Left lung (tissue), 10 donors: ENCODE data around the gene ZNF366. TPM values are rescaled to one million over a fixed set of nuclear protein-coding genes. Genes with fewer than 3 reads are reported as not detected.
A peak's percentile ranks its signal among the peaks of the same experiment; 100 is the strongest.

ENCODE experiments used
- ATAC-seq: fragments of 200-7000 bp; cut with Tn5 transposase; one replicate; pipeline ENCODE4 v1.9.1; 2020; ENCODE audit warnings: moderate library complexity
- DNase-seq, 4 donors: peaks; one replicate each; pipeline ENCODE4 v3.0.0-alpha.2; 2013 to 2020
- H3K27ac ChIP-seq, 2 donors: fragments of 200-600 bp; sonication (generic) in 1 of 2; one replicate each; pipeline versions ENCODE4 v1.5.0 to v1.8.0; 2020 to 2021
- H3K27me3 ChIP-seq, 2 donors: fragments of 200-600 bp; sonication (generic) in 1 of 2; one replicate each; pipeline versions ENCODE4 v1.5.0 to v1.8.0; 2020 to 2021
- H3K36me3 ChIP-seq, 2 donors: fragments of 200-600 bp; sonication (generic) in 1 of 2; one replicate each; pipeline versions ENCODE4 v1.5.0 to v1.8.0; 2020 to 2021
- H3K4me1 ChIP-seq, 2 donors: fragments of 200-600 bp; one replicate each; pipeline ENCODE4 v1.8.0; 2021
- H3K4me3 ChIP-seq, 2 donors: fragments of 200-600 bp; sonication (generic) in 1 of 2; one replicate each; pipeline versions ENCODE4 v1.5.0 to v1.8.0; 2020 to 2021; ENCODE audit warnings: mild to moderate bottlenecking in 1 of 2
- H3K9me3 ChIP-seq, 2 donors: fragments of 200-600 bp; sonication (generic) in 1 of 2; one replicate each; pipeline versions ENCODE4 v1.5.0 to v1.8.0; 2020 to 2021
- intact Hi-C, 2 donors: fragments of 100-400 bp; cut with DNase I; formaldehyde crosslinking; loops; one replicate each; pipeline versions ENCODE4 v1.11.2 to v1.14.2; 2022
- polyA plus RNA-seq, 6 donors: library from polyadenylated mRNA; unstranded; fragments of 120-200 nt; gene quantifications; one replicate each; pipeline ENCODE4 v1.2.1, GENCODE V29; 2013; ENCODE audit not compliant: insufficient read length in 6 of 6
- total RNA-seq, 2 donors: library from RNA; stranded (reverse); fragmentation: NEBNext Ultra II Directional; extraction: Animal tissue kit (Norgen Biotek cat#: 25700); gene quantifications; one replicate each; pipeline ENCODE4 v1.2.1, GENCODE V29; 2021
- TF ChIP-seq, protein P1 (sequence below), 2 donors: fragments of 200-600 bp; sonication (generic) in 1 of 2; IDR thresholded peaks; one replicate each; pipeline versions ENCODE4 v1.5.0 to v1.8.0; 2021; ENCODE audit warnings: antibody characterized with exemption in 2 of 2
- donor health status: DM: no; HTN: yes; CAD: no.
- donor health status: DM: no; HTN: no; CAD: no.

ZNF366 gene
- total and polyA plus RNA-seq, 8 donors, result 3.2 to 5.6 (median 4.0) TPM

DNA sequence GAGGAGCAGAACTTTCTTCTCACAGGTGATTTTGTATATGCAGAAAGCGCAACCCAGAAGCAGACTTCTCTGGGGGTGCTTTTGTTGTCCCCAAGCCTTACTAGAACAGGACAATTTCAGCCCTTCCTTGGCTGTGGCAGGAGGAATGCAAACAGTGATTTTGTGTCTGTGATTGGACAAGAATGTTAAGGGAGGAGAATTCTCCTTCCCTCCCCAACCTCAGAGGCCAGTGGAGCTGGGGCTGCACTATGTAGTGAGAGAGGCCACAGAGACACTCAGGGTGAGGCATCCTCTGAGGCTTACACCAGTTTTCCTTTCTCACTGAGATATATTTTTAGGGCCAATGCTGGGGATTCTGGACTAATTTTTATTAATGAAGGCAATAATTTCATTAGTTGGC, 58.8 kb downstream of the ZNF366 start:
- TF ChIP-seq, protein P1, sequence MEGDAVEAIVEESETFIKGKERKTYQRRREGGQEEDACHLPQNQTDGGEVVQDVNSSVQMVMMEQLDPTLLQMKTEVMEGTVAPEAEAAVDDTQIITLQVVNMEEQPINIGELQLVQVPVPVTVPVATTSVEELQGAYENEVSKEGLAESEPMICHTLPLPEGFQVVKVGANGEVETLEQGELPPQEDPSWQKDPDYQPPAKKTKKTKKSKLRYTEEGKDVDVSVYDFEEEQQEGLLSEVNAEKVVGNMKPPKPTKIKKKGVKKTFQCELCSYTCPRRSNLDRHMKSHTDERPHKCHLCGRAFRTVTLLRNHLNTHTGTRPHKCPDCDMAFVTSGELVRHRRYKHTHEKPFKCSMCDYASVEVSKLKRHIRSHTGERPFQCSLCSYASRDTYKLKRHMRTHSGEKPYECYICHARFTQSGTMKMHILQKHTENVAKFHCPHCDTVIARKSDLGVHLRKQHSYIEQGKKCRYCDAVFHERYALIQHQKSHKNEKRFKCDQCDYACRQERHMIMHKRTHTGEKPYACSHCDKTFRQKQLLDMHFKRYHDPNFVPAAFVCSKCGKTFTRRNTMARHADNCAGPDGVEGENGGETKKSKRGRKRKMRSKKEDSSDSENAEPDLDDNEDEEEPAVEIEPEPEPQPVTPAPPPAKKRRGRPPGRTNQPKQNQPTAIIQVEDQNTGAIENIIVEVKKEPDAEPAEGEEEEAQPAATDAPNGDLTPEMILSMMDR (IDR thresholded peaks at IDR 0.05), result no peak
- H3K27ac ChIP-seq, result no peak overlapping the region
- H3K4me3 ChIP-seq, result no peak overlapping the region
- no peaks in the 10 kb centered on the region for H3K36me3 ChIP-seq
- no peaks in the 10 kb centered on the region for H3K27me3 ChIP-seq
- intact Hi-C loops, result no loop called here
- peaks cover 16 to 18% of the 10 kb centered on the region in 2 donors for H3K4me1 ChIP-seq
- no peaks in the 10 kb centered on the region for H3K9me3 ChIP-seq
- no peak for ATAC-seq
- DNase-seq, result no peak

DNA sequence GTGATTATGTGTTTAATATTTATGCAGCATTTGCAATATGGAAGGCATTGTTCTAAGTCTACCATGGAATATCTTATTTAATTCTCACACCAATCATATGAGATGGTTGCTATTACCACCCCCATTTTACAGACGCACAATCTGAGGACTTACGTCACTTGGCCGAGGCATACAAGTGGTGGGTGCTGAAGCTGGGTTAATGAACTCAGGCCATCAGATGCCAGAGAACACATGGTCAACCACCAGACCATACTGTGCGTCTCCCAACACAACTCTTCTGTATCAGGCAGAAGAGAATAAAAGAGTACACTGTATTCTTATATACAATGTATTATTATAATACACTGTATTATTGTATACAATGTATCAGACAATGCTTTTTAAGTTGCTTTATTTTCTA, 59.5 kb downstream of the ZNF366 start:
- ATAC-seq, result no peak
- intact Hi-C loops, result no loop called here

GRCh38 chr5:72445969-72446368, 61.2 kb downstream of the ZNF366 start:
- Histone ChIP-seq H3K36me3 (no peaks in the 10 kb centered on the region), H3K27me3 (no peaks in the 10 kb centered on the region), H3K9me3 (no peaks in the 10 kb centered on the region), H3K4me1 (peaks cover 0 to 3% of the 10 kb centered on the region in 2 donors), H3K4me3 (no peak overlapping the region), H3K27ac (no peak overlapping the region)
- DNase-seq (no peak), ATAC-seq (no peak)
- intact Hi-C loops, result no loop called here
- TF ChIP-seq, protein P1 (IDR thresholded peaks at IDR 0.05), result no peak

More for the DNA sequence above, 59.5 kb downstream of the ZNF366 start:
- no peak overlapping the region for H3K4me3 ChIP-seq
- TF ChIP-seq, protein P1 (IDR thresholded peaks at IDR 0.05), result no peak
- no peaks in the 10 kb centered on the region for H3K9me3 ChIP-seq
- DNase-seq, result no peak
- H3K27me3 ChIP-seq, result no peaks in the 10 kb centered on the region
- no peak overlapping the region for H3K27ac ChIP-seq
- peaks cover 10 to 12% of the 10 kb centered on the region in 2 donors for H3K4me1 ChIP-seq
- no peaks in the 10 kb centered on the region for H3K36me3 ChIP-seq

DNA sequence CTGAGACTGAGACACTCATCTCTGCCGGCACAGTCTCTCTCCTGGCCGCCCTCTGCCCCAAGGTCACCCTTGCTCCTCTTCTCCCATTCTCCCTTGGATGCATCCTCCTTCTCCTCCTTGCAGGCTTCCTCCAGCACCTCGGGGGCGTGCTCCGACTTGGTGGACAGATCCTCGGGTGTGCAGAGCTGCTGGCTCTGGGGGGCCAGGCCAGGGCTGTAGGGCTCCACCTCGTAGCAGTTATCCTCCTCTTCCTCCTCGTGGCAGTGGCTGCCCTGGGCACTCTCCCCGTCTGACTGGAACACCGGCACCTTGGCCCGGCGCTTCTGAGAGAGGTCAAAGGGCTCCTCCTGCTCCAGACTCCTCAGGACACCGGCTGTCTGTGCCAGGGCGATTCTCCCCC, 63.3 kb downstream of the ZNF366 start:
- ATAC-seq (no peak), DNase-seq (peak in 1 of 4 donors; percentile 71)
- intact Hi-C loops, result no loop called here
- TF ChIP-seq, protein P1 (IDR thresholded peaks at IDR 0.05), result no peak
- Histone ChIP-seq H3K27ac (no peak overlapping the region), H3K27me3 (no peaks in the 10 kb centered on the region), H3K4me3 (no peak overlapping the region), H3K36me3 (no peaks in the 10 kb centered on the region), H3K4me1 (peaks cover 0 to 3% of the 10 kb centered on the region in 2 donors), H3K9me3 (no peaks in the 10 kb centered on the region)

GRCh38 chr5:72441862-72442540, 65.2 kb downstream of the ZNF366 start:
- Histone ChIP-seq H3K4me3 (no peak overlapping the region), H3K27me3 (no peaks in the 10 kb centered on the region), H3K27ac (no peak overlapping the region), H3K4me1 (peaks cover 0 to 3% of the 10 kb centered on the region in 2 donors), H3K9me3 (no peaks in the 10 kb centered on the region), H3K36me3 (no peaks in the 10 kb centered on the region)
- ATAC-seq, result peak; percentile 51
- TF ChIP-seq, protein P1 (IDR thresholded peaks at IDR 0.05), result no peak
- intact Hi-C loops, result no loop called here
- no peak for DNase-seq
